ENCODE measurements around the gene SLBP.
A peak's percentile ranks its signal among the peaks of the same experiment; 100 is the strongest.

The SLBP gene

GRCh38 chr4:1722551-1723118, 10.5 kb upstream of the SLBP start:
- in situ Hi-C loops (cut with HindIII; ENCODE audit: low sequenced_read_pairs), result no loop called here
- peak overlapping the region; percentile 62 for H3K4me3 ChIP-seq (ENCODE audit: low read depth, low read length)
- DNase-seq (ENCODE audit: low read depth, low spot score), result no peak
- peak; percentile 3 for TF ChIP-seq CTCF (IDR thresholded peaks at IDR 0.05; ENCODE audit: low read depth, low read length)

GRCh38 chr4:1721666-1722550, 9.8 kb upstream of the SLBP start:
- H3K4me3 ChIP-seq (ENCODE audit: low read depth, low read length), result peak overlapping the region; percentile 62
- no peak for TF ChIP-seq CTCF (IDR thresholded peaks at IDR 0.05; ENCODE audit: low read depth, low read length)
- DNase-seq (ENCODE audit: low read depth, low spot score), result no peak
- in situ Hi-C loops (cut with HindIII; ENCODE audit: low sequenced_read_pairs), result no loop called here

GRCh38 chr4:1721003-1721665, 9.0 kb upstream of the SLBP start, which contains the start of the genes TACC3 and TMEM129:
Gene TACC3, plus strand, starts transcription at chr4:1721521. Its CDS starts 1,901 bp downstream, at chr4:1723422.
Gene TMEM129, minus strand, starts transcription at chr4:1721323. Its CDS starts 486 bp downstream, at chr4:1720837.
- in situ Hi-C loops (cut with HindIII; ENCODE audit: low sequenced_read_pairs), result no loop called here
- no peak for TF ChIP-seq CTCF (IDR thresholded peaks at IDR 0.05; ENCODE audit: low read depth, low read length)
- DNase-seq (ENCODE audit: low read depth, low spot score), result peak; percentile 92
- peak within 1 kb of the TSS; percentile 62 for H3K4me3 ChIP-seq (ENCODE audit: low read depth, low read length)

- peak overlapping the region; percentile 58 for H3K4me3 ChIP-seq (ENCODE audit: low read depth, low read length)
These were observed 8.3 kb upstream of the SLBP start for GRCh38 chr4:1720163-1720983.

GRCh38 chr4:1718095-1718850, 6.2 kb upstream of the SLBP start:
- no peak overlapping the region for H3K4me3 ChIP-seq (ENCODE audit: low read depth, low read length)

More at GRCh38 chr4:1720163-1720983, 8.3 kb upstream of the SLBP start:
- in situ Hi-C loops (cut with HindIII; ENCODE audit: low sequenced_read_pairs), result no loop called here
- DNase-seq (ENCODE audit: low read depth, low spot score), result peak; percentile 30
- no peak for TF ChIP-seq CTCF (IDR thresholded peaks at IDR 0.05; ENCODE audit: low read depth, low read length)

More at GRCh38 chr4:1718095-1718850, 6.2 kb upstream of the SLBP start:
- in situ Hi-C loops (cut with HindIII; ENCODE audit: low sequenced_read_pairs), result no loop called here
- no peak for DNase-seq (ENCODE audit: low read depth, low spot score)
- TF ChIP-seq CTCF (IDR thresholded peaks at IDR 0.05; ENCODE audit: low read depth, low read length), result no peak

Data from astrocyte of the spinal cord (primary cell).